ENCODE results near the gene ZNF423.

ZNF423 gene

GRCh38 chr16:49665482-49666230 is 190.3 kb downstream of the ZNF423 start:
- no peak for DNase-seq (ENCODE audit: low read depth, low spot score)

DNA sequence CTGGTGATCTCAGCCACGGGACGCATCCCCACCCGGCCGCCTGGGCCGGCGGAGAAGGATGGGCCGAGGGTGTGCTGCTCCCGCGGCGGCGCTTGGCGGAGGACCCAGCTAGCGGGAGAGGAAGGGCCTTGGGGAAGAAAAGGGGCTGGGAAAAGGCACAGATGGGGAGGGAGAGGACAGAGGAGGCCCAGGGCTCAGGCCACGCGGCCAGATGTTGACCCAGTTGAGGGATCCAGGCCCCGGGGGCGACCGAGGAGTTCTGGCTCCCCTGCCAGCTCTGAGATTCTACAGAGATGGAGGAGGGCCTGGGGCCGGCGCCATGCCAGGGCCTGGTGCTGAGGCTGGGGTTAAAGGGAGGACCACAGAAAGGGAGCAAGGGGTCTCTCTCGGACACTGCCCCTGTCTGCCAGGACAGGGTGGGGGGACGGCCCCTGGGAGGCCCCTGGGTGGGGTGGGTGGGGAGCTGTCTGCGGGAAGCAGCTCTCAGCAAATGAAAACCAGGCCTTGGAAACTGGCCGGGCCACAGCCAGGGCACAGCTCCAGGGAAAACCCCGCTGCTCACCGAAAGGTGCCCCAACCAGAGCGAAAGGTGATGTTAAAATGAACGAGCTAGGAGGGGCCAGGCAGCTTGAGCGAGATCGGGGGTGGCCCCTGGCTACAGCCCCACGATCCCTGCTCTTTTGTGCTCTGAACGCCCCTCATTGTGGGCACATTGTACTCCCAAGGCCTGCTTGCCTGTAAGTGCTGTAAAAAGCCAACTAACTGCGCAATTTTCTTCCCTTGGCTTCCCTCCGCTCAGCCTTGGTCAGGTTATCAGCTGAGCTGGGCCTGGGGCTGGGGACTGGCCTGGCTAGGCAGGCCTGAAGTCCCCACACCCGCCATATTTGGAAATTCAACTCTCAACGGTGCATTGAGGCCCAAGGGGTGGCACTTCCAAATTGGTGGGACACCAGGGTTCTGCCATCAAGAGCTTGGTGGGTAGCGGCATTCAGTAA is 191.4 kb downstream of the ZNF423 start:
- DNase-seq (ENCODE audit: low read depth, low spot score) = no peak

GRCh38 chr16:49663081-49664065 is 192.5 kb downstream of the ZNF423 start:
- DNase-seq (ENCODE audit: low read depth, low spot score) = no peak

DNA sequence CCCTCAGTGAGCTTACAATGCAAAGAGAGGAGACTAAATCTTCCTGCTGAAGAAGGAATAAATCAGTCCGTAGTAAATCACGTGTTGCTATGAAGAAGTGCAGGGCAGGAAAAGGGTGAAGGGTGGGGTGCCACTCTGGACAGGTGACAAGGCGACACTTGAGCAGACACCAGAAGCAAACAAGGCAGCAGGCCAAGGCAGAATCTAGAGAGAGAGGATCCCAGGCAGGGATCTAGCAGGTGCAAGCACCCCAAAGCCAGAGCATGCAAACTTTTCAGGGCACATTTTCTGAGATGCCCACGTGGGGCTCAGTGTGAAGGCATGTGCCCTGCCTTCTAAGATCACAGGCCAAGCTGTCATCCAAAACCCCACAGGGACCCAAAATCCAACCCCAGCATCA is 193.3 kb downstream of the ZNF423 start:
- no peak for DNase-seq (ENCODE audit: low read depth, low spot score)

- no peak for DNase-seq (ENCODE audit: low read depth, low spot score)
Measured at GRCh38 chr16:49661465-49662187, 194.3 kb downstream of the ZNF423 start.

- DNase-seq (ENCODE audit: low read depth, low spot score) = no peak
Measured at GRCh38 chr16:49660626-49661025, 195.3 kb downstream of the ZNF423 start.

DNA sequence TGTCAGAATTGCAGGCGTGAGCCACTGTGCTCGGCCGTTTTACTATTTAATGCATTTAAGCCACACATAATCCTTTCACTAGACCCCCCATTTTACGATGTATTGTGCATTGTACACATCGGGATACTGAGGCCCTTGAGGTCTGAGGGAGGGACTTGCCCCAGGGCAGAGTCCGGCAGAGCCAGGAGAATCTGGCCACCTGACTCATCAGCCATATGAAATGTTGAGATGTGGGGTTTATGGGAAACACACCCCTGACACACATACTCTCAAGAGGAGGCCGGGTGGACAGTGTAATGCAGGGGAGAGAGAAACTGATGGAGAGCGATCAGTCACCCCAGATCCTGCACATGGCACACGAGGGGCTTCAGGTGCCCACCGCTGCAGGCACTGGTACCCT is 196.6 kb downstream of the ZNF423 start:
- no peak for DNase-seq (ENCODE audit: low read depth, low spot score)

- DNase-seq (ENCODE audit: low read depth, low spot score) = no peak
Measured at GRCh38 chr16:49658531-49658930, 197.4 kb downstream of the ZNF423 start.

GRCh38 chr16:49657736-49658465 is 198.0 kb downstream of the ZNF423 start:
- no peak for DNase-seq (ENCODE audit: low read depth, low spot score)

- no peak for DNase-seq (ENCODE audit: low read depth, low spot score)
Measured at GRCh38 chr16:49654425-49654824, 201.5 kb downstream of the ZNF423 start.

DNA sequence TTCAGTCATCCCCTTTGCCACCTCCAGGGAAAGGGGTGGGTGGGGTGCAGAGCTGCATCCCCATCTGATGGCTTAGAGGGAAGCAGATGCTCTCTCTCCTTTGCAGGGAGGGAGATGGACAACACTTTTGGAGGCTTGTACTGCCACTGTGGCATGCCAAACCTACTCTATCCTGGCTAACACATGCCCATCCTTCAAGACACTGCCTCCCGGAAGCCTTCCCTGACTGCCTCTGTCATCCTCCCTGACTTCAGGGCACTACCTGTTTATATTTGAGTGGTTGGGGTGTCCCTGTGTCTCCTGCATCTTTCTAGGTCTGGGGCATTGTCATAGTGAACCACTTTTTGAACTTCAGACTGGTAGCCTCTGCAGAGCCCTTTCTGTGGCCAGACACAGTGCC is 202.3 kb downstream of the ZNF423 start:
- DNase-seq (ENCODE audit: low read depth, low spot score) = no peak

GRCh38 chr16:49653173-49653570 is 202.7 kb downstream of the ZNF423 start:
- no peak for DNase-seq (ENCODE audit: low read depth, low spot score)

- peak; percentile 63 for DNase-seq (ENCODE audit: low read depth, low spot score)
Measured at GRCh38 chr16:49652456-49653172, 203.3 kb downstream of the ZNF423 start.

GRCh38 chr16:49651996-49652395 is 203.9 kb downstream of the ZNF423 start:
- DNase-seq (ENCODE audit: low read depth, low spot score) = no peak

DNA sequence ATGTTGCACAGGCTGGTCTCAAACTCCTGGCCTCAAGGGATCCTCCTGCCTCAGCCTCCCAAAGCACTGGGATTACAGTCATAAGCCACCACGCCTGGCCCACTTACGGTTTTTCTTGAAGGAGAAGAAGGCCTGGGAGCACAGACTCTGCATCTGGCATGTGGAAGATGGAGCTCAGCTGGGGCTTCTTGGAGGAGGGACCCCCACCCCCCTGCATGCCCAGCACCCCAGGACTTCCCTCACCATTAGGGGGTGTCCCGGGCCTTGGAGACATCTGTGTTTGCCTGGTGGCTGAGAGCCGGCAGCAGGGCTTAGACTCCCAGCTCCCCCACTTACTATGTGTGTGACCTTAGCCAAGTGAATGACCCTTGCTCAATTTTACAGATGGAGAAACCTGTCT is 204.7 kb downstream of the ZNF423 start:
- no peak for DNase-seq (ENCODE audit: low read depth, low spot score)

DNA sequence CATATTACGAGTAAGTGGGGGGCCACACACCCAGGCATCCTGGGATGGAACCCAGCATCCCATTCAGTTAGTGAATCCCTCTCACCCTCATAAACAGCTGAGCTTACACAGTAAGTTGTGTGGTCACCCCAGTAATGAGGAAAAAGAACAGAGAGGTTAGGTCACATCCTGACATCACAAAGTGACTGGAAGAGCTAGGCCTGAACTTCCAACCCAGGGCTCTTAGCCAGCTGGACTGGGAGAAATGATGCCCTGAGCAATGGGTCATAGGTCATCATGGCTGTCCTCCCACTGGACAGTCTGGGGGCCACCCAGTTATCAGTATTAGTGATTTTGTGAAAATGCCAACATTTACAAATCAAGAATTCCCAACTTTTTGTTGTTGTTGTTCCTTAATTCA is 205.3 kb downstream of the ZNF423 start:
- DNase-seq (ENCODE audit: low read depth, low spot score) = no peak

DNA sequence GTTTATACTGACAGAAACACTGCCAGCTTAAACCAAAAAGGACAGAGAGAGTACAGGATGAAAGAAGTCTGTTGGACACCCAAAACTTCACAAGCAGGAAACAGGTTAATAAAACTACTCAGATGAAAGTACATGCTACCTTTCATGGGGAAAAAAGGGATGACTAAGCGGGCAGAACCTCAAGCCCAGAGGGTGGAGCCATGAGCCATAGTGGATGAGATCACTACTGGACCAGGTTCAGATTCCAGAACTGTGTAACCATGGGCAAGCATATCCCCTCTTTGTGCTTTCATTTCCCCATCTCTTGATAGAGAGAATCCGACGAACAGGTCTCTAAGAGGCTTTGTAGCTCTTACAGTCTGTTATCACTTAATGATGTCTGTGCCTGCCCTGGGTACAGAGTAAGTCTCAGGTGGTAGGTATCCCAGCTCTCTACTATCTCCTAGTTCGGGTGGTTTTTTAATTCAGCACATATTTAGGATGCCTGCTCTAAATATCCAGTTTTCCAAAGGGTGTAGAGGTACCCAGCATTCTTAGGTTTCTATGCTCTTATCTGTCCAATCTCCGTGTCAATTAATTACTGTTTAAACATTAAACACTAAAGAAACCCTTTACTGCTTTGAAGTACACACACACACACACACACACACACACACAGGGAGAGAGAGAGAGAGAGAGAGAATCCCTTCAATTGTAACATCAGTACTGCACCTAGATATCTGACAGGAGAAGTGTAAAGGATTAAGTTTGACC is 206.7 kb downstream of the ZNF423 start:
- no peak for DNase-seq (ENCODE audit: low read depth, low spot score)

DNA sequence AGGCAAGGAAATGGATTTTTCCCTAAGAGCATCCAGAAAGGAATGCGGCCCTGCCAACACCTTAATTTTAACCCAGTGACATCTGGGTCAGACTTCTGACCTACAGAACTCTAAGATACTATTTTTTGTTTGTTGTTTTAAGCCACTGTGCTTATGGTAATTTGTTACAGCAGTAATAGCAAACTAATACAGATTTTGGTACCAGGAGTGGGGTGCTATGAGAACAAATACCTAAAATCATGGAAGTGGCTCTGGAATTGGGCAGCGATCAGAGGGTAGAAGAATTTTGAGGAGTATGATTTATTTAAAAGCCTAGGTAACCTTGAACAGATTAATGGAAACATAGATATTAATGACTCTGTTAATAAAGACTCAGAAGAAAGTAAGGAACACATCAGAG is 208.2 kb downstream of the ZNF423 start:
- DNase-seq (ENCODE audit: low read depth, low spot score) = no peak

GRCh38 chr16:49645263-49645662 is 210.6 kb downstream of the ZNF423 start:
- no peak for DNase-seq (ENCODE audit: low read depth, low spot score)
